CD4-positive, alpha-beta T cell treated with Interleukin-10 for 1 hour (primary cell): ENCODE measurements around the gene ELAVL1.
"Not testable (repeated sequence)": the region's sequence is repeated elsewhere in the genome, so short reads cannot be mapped to it uniquely, and the experiment has no call there.

ENCODE experiments used
- DNase-seq: peaks from one replicate; pipeline ENCODE4 v3.0.0-alpha.2; 2020

The ELAVL1 gene

DNA sequence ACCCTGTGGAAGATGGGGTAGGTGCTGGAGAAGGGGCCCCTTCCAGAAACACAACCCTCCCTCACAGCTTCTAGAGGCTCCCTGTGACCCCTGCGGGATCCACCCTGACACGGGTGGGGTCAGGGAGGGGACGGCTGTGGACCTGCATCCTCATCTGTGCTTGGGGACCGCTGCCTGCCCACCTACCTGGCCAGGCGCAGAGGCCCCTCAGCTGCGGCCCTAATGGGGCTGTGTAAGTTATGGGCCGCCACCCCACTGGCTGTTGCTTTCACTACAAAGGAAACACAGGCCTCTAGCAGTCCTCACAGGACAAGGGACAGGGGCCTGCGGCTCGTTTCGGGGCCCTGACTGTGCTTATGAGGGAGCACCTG lies 72.5 kb downstream of the ELAVL1 start:
- DNase-seq = no peak

DNA sequence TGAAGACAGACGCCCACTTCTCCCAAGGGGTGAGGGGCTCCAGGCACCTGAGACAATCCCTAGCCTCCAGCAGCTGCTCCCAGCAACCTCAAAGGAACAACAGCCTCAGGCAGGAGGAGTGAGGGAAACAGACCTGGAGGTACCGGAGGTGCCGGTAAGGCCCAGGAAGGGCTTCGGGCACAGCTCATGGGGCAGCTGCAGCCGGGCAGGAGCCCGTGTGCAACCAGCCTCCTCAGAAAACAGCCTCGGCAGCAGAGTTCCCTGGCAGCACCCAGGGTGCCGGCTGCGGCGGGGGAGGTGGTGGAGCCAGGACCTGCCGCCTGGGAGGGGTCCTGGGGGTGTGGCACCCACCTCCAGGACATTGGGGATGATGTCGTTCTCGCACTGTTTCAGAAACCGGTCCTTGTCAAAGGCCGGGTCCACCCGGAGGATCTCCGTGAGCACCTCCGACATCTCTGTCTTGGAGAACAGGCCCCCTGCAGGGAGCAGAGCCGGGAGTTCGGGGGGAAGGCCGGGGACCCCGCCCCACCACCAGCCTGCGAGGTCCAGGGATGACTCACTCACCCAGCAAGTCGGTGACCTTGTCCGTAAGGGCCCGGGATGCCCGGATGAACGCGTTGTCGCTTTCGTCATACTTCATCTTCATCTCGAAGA lies 73.0 kb downstream of the ELAVL1 start:
- no peak for DNase-seq

DNA sequence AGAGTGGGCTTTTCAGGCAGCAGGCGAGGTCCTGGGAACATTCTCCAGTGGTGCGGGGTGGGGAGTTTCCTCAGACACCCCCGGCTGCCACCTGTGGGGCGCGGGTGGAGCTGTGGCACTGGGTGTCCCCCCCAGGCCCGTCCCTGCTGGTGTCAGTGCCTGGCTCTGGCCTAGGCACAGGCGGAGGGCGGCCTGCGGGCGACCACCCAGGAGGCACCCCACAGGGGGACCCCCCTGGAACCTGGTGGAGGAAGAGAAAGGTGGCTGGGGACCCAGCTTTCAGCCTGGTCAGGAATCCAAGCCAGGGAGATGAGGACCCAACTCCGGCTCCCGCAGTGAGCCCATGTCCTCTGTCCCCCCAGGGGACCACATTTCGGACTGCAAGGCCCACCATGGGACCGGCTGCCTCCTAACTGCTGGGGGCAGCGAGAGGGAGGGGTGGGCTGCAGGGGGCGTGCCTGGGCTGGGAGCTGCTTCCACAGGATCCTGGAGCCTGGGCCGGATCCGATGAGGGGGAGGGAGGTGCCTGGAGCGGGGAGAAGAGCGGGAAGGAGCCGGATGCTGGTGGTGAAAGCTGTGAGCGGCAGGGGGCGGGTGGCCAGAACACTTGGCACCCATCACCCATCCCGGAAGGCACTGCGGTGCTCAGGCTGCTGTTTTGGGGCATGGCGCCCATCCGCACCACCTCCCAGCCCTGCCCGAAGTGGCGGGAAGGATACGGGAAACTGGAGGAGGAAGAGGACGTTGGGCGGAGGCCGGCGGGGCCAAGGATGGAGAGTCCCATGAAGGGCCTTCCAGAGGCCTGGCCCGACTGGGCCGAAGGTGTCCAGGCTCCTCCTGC lies 74.0 kb downstream of the ELAVL1 start:
- DNase-seq = no peak

DNA sequence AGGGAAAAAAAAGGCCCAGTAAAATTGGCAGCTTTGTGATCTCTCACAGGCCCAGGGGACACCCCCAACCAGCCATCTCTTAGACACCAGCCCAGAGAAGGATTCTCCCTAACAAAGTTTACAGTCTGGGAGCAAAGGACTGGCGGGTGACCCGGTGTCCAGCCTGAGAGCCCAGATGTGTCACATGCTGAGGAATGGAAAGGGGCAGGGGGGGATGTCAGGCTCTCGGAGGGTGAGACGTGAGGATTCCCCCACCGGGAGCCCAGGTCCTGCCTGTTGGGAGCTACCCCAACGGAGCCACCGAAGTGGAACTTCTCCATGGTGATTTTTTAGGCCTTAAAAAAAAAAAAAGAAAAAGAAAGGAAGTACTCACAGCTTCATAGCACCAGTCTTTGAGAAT lies 74.7 kb downstream of the ELAVL1 start:
- no peak for DNase-seq

DNA sequence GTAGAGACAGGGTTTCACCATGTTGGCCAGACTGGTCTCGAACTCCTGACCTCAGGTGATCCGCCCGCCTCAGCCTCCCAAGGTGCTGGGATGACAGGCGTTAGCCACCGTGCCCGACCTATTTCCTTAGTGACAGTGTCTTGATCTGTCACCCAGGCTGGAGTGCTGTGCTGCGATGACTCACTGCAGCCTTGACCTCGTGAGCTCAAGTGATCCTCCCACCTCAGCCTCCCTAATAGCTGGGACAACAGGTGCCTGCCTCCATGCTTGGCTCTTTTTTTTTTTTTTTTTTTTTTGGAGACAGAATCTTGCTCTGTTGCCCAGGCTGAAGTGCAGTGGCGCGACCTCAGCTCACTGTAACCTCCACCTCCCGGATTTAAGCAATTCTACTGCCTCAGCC lies 75.4 kb downstream of the ELAVL1 start:
- DNase-seq = not testable (repeated sequence)

DNA sequence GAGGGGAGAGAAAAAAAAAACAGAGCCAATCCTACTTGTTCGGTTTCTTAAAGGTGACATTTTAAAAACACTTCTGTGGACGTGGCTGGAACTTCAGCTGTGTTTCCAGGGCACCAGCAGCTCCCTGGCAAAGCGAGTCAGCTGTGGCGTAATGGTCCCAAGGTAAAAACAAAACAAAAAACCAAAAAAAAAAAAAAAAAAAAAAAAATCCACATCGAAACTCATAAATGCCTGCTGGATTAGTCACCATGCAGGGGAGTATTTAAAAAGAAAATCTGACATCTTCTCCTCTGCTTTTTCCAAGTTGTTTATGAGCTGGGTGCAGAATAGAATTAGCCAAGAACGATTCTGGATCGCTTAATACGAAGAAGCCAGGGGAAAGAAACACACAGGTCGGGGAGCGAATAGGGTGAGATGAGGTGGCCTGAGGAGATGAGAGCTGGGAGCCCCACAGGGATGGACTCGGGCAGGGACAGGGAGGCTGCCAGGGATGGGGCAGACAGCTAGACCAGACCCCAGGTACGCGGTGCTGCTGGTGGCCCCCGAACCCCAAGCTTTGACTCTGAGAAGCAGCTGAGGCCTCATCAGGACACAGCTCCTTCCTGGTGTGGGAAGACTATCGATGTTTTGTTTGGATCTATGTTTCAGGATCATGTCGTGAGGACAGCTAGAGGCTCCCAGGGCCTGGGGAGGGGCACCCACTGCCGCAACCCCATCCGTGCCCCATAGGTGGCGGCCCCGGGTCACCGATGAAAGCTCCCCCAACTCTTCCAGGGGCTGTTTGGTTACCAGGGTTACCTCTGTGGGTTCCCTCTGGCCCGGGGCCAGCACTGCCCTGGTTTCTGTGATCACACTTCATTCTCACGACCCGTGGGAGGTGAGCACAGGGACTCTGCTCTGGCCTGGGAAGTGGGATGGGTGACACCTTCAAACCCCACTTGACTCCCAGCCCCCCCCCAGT lies 76.4 kb downstream of the ELAVL1 start:
- DNase-seq = peak; percentile 81

DNA sequence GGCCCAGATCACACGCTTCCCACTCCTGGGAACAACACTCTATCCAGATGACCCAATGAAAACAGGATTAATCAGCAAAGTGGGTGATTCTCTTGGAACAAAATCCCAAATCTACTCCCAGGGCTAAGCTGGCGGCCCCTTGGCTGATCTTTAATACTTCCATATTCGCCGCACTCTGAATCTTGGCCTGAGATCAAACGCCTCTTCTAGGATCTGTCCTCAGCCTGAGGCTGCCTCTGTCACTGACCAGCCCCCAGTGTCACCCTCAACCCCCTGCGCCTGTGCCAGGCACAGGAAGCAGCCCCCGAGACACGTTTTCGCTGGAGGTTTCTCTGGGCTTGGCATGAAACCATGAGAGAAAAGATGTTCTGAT lies 77.1 kb downstream of the ELAVL1 start:
- no peak for DNase-seq

DNA sequence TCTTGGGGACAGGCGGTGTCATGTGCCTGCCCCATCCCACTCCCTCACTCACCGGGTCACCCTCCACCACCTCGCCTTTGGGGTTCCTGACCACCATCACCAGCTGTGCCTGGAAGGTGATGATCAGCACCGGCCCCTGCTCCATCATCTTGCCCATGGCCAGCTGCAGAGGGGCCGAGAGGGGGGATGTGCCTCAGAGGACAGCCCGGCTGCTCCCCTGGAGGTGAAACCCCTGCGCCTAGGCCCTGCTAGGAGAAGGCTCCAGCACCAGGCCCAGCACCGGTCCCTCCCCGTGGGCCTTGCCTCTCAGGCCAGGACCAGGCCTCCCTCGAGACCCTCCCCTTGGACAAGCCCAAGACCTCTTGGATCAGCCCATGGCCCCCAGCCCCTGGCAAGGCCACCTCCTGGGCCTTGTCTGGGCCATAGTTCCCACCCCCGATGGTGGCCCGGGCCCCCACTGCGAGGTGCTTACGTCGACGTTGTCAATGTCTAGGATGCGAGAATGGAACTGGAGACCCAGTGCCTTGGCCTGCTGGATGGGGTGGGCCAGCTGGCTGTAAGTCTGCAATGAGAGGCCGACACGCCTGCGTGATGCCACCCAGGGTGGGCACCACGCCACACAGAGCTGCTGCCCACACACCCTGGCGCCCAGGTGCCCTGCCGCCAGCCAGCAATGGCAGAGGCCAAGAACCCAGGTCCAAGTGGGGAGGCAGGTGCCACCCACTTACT lies 77.7 kb downstream of the ELAVL1 start:
- DNase-seq = no peak

DNA sequence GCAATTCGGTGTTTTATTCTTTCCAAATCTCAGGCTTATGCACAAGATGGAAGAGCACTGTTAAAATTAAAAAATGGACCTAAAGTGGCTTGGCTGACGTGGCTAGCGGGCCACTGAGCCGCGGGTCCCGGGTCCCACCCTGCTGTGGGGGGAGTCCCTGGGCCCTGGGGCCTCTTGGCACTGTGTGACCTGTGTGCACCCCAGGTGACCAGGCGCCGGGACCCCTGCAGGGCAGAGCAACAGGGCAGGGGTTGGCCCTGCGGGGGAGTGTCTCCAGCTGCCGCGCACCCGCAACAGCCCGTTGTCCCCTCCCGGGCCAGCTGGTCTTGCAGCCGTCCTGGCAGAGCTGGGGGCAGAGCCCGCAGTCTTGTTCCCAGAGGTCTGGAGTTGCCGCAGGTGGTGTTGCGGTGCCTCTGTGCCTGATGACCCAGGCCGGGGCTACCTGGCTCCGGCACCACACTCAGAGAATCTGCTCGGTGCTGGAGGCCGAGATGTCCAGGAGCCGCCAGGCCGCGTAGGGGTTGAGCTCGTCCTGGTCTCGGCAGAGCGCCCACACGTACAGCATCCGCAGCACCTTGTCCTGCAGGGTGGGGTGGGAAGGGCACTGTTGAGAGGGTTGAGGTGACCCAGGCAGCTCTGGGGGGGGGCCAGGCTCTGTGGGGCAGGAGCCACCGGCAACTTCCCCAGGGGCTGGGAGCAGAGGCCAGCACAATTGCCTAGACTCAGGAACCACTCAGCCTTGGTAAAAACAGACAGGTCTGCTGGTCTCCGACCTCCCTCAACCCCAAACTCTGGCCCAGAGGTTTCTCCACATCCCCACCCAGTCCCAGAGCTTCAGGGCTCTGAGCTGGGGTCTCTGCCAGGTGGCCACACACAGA lies 78.5 kb downstream of the ELAVL1 start:
- DNase-seq = no peak

DNA sequence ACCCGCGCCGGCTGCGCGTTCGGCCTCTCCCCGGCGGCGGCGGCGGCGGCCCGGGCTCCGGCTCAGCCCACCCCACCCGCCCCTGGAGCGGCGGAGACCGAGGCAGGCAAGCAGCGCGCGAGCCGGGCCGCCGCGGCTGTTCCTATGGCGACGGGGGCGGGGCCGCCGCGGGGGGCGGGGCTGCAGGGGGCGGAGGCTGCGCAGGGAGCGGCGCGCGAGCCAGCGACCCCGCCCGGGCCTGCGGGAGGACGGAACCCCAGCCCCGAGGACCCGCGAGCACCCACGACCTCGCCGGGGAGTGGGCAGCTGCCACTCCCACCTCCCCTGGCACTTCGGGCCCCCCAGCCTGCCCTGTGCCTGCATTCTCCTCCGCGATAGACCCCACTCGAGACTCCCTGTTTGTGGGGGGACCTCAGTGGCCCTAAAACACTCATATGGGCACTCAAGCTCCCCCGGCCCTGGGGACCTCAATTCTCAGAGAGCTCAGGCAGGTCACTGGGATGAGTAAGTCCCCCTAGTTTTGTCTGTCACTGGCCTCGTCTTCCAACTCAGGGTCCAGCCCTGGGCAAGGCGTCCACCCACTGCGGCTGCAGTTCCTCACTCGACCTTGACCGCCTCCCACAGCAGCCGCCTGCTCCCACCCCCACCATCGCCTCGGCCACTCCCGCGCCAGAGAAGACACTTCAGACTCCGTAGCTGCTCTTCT lies 79.3 kb downstream of the ELAVL1 start, which contains the start of gene CTXN1:
Gene CTXN1, minus strand, starts transcription at position 115 of the 706 bp plus-strand sequence. CDS start 597 bp downstream, outside the sequence.
- peak; percentile 84 for DNase-seq

DNA sequence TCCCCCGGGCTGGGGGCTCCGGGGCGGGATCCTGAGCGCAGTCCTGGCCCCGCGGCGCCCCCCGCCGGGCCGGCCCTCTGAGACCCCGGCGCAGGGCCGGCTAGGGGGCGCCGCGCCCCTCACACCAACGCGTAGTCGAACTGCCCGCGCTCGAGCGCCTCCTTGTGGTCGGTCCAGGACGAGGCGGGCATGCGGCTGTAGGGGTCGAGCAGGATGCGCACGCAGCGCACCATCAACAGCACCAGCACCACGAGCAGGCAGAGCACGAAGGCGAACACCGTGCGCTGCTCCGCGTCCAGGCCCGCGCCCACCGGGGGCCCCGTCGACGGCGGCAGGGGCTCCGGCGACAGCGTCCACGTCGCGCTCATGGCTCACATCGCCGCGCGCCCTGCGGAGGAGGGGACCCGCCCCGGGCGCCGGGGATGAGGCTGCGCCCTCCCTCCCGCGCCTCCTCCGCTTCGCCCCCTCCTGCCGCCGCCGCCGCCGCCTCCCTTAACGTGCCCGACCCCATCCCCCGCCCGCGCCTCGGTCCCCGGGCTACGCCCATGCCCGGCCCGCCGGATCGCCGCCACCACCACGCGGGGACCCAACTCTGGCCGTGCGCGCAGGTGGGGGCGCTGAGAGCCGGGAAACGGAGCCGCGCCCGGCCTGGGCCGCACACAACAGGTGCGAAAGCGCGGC lies 80.1 kb downstream of the ELAVL1 start:
- peak; percentile 80 for DNase-seq

DNA sequence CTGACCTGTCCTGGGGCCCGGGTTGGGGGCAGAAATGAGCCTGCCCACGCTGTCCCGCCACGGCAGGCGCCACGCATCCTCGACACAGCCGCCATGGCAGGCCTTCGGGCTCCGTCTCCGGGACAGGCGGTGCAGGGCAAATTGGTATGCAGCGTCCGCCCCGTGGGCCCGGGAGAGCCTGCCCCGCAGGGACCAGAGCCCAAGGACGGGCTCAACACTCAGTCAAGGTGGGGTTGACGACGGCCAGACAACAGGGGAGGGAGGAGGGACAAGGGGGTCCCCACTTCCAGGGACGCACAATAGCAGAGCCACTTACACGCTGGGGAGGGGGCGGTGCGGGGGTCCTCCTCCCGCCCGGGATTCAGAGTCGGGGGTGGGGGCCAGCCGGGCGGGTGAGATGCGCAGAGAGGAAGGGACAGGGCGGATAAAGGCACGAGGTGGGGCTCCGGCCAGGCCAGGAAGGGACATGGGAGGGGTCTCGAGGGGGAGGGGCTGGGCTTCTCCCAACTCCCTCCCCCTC lies 80.7 kb downstream of the ELAVL1 start:
- DNase-seq = no peak

DNA sequence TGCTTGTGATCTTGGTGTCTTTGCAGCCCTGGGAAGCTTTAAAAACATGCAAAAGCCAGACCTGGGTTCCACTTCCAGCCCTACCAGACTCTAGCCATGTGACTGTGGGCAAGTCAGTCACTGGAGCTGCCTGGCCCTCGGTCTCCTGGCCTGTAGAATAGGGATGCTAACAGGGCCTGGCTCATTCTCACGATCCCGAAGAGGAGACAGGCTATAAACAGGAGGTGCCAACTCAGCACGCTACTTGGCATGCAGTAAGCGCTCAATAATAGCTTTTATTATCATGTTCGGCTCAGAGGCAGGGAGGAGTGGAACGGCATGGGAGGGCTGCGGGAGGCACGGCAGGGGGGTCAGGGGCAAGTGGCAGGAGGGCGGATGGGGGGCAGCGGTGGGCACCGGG lies 81.2 kb downstream of the ELAVL1 start:
- no peak for DNase-seq

DNA sequence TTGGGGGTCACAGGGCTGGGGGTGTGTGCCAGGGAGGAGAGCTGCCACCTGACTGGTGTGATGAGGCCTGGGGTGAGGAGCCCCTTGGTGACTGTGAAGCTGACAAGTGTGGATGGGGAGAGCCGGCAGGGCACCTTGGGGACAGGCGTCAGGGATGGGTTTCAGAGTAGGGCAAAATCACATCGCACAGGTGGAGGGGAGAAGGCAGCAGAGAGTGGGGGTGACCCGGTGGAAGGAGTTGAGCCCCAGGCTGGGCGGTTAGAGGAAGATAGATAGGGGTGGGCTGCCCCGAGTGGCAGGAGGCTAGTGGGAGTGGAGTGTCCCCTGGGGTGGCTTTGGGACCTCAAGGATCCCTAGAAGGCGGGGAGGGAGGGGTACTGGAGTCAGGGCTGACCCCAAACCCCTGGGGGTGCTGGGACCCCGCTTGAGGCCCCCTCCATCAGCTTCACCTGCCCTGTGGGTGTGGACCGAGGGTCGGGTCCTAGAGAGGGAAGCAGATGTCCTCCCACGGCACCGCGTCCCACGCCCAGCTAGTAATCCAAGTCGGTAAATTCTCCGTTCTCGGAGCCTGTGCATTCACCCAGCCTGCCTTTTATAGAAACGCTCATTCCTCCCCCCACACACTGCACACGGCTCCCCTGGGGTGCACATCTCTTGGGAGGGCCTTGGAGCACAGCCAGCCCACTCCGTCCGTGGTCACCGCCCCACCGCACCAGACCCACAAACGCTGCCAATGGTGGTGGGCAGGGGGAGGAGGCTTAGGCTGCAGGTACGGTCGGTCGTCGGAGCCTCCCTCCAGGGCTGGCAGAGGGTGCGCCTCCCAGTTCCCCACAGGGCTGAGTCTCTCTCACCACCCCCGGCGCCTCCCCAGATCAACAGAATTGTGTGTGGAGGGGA lies 81.9 kb downstream of the ELAVL1 start:
- no peak for DNase-seq

DNA sequence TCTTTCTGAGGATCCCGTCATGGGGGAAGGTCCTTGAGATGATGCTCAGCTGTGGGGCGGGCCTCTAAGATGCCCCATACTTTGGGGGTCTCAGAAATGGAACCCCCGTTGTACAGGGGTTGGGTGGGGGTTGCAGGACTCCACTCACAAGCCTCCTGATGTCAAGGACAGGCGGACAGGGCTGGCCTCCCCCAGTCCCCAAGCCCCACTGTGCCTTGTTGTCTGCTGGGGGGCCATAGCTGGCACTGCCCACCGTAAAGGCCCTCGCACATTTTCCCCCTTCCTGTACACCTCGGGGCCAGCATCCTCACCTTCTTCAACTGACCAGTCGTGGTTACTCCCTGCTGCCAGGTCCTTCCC lies 82.6 kb downstream of the ELAVL1 start:
- DNase-seq = no peak

DNA sequence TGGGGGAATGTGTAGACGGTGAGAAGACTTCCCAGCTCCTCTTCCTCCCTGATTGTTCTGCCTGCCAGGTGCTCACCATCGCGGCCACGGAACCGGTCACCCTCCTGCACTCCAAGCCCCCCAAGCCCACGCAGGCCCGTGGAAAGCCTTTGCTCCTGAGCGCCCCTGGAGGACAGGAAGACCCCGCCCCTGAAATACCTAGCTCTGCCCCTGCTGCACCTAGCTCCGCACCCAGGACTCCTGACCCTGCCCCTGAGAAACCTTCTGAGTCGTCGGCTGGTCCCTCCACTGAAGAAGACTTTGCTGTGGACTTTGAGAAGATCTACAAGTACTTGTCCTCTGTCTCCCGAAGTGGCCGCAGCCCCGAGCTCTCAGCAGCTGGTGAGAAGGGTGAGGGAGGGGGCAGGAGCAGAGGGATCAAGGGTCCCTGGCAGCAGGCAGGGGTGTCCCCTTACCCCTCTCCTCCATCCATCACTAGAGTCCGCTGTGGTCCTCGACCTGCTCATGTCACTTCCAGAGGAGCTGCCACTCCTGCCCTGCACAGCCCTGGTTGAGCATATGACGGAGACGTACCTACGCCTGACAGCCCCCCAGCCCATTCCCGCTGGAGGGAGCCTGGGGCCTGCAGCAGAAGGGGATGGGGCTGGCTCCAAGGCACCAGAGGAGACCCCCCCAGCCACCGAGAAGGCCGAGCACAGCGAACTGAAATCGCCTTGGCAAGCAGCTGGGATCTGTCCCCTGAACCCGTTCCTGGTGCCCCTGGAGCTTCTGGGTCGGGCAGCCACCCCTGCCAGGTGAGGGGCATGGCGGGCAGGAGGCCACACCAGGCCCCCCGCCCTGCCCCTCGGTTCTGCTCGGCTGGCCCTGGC lies 83.2 kb downstream of the ELAVL1 start:
- no peak for DNase-seq

DNA sequence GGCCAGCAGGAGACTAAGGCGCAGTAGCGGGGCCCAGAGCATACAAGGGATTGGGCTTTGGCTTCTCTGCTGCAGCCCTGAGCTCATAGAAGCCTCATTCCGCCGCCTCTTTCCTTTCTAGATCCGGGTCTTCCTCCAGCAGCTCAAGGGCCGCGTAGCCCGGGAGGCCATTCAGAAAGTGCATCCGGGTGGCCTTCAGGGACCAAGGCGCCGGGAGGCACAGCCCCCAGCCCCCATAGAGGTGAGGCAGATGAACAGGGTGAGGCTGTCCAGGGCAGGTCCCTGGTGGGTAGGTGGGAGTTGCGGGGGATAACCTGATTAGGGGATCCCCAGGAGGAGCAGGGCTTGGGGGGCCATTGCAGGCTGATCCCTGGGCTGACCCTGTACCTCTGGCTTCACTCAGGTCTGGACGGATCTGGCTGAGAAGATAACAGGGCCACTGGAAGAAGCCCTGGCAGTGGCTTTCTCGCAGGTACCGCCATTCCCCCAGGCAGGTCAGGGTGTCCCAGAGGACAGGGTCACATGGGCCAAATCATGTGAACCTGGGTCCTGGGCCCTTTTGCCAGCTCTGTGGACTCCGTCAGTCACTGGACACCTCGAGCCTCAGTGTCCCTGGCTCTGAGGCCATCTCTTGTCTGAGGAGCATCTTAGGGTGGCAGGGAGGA lies 84.0 kb downstream of the ELAVL1 start:
- DNase-seq = no peak
